ENCODE data around the gene MAML2.

Gene MAML2

DNA sequence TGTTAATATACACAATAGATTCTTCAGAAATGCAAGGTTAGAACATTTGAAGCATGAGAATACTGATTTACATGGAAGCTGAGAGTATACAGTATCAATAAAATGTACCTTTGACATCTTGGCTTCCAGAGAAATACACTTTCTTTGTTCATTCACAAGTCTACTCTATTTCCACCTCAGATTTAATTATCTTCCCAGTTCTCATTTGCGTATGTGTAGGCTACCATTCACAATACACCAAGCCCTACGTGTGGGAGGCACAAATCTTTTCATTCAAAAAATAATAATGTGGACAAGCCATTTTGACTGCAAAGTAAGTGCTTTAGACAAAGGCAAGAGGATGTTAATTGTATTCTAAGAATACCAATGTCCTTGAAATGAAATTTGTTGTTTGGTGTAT, 286.4 kb downstream of the MAML2 start:
- no peak for DNase-seq

DNA sequence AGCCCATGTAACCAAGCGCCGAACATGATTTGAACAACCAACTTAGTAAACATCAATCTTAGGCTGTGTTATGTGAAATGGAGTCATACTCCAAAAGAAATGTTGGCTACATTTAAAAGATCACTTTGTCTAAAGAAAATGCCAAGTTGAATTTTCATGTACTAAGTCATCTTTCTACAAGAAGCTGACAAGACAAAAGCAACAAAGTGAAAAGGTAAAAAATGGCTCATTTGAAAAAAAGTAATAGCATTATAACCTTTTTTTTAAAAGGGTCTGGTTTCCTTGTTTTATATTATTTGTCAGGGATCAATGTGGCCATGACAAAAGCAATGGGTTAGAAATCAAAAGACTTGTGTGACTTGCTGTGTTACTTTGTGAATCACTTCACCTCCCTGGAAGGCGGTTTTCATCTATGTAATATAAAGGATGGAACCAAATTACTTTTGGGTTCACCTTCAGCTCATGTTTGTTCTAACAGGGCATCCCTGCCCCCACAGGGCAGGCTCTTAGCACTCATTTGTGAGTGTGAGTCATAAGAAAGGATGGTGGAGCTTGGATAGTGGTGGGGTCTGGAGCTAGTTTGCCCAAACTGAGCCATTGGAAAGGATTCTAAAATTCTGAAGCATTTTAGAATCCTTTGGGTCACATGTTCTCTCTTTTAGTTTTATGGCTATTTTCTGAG, 287.1 kb downstream of the MAML2 start:
- no peak for DNase-seq

DNA sequence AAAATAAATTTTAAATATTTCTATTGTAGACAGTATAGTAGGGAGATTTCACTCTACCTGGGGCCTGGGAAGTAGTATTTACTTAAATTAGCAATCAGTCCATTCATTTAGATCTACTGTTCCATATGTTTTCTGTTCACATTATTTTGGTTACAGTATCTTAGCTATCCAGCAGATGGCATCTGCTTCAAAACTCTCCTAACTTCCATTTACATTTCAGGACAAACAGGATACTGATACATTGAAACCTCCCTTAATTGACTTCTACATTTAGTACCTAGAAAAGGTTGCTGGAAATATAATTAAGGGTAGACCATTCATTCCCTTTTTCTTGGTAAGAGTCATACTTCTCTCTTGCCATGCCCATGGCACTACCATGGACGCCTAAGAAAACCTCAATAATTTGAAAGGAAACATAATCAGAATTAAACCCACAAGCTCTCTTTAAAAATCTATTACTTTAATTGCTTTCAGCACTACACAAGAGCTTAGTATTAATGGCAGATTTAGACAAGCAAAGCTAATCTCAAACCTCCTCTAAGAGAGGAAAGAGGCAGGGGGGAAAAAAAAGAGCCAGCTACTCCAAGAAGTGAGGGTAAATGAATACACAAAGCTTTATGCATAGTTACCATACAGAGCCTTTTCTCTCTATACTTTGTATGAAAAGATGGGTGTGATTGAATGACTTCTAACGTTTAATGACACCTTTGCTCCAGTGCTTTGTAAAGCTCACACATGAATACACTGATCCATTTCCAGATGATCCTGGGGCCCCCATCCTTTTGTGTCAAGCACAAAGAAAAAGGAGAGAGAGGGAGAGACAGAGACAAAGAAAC, 287.9 kb downstream of the MAML2 start:
- peak; percentile 26 for DNase-seq

- DNase-seq, result no peak
These were observed 289.9 kb downstream of the MAML2 start for GRCh38 chr11:96052921-96053651.

- DNase-seq, result no peak
These were observed 291.2 kb downstream of the MAML2 start for GRCh38 chr11:96051820-96052219.

DNA sequence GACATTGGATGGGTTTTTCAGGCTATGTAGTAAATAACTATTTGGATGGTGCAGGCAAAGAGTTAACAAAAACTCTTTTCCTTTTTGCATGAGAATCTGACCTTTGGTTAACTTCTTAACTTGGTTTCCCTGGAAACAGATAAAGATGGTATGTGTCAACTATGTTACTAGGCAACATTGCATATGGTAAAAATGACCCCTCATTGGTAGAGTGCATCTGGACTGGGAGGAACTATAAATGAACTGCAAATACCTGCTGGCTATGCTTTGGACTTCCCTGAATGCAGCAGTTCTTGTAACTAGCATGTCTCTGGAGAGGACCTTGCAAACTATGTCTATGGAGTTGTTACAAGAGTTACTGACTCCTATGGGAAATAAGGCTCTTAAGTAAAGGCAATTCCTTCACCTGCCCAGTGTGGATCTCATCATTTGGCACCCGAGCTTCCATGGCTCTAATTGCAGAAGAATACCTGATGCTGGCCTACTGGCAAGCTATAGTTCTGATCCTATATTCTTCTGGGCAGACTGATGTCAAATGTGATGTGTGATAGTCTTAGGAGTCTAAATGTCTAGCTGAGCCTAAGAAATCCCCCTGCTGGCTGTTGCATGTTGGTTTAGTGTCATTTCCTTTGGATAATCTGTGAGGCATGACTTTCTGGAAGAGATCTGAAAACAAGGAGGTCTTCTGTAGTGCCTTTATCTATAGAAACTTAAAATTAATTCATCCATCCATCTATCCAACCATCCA, 292.4 kb downstream of the MAML2 start:
- DNase-seq, result no peak

GRCh38 chr11:96049426-96049825, 293.6 kb downstream of the MAML2 start:
- no peak for DNase-seq

GRCh38 chr11:96045622-96046456, 297.2 kb downstream of the MAML2 start:
- DNase-seq, result no peak

GRCh38 chr11:96044747-96045146, 298.2 kb downstream of the MAML2 start:
- DNase-seq, result no peak

GRCh38 chr11:96044311-96044710, 298.7 kb downstream of the MAML2 start:
- no peak for DNase-seq

DNA sequence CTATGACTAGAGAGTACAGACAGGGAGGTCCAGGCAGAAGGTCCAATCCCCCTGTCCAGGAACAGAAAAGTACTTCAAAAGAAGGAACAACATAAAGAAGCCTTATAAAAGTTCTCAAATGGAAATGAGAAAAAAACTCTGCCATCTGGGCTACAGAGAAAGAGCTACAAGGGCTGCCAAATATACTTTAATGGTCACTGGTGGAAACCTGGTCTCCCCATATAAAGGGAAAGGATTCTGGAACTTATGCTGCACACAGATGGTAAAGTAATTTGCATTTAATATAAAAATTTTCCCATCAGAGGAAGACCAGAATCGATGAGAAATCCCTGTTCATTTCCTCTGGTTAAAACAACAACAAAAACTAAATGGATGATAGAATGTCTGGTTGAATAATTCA, 299.7 kb downstream of the MAML2 start:
- DNase-seq, result no peak

DNA sequence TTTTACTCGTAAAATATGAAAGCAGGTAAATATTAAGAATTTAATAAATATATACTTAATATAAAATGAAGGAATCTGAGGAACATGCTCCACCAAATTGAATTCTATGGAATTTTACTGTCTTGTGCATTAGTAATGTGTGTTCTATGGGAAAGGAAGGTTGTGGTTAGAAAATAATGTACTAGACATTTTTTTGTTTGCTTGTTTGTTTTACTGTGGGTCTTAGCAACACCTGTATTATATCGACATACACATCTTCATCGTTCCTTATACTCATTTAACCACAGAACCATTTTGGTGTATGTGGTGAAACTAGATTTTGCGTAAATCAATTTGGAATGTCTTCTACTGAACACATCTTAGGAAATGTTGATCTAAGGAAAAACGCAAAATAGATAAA, 304.9 kb downstream of the MAML2 start:
- DNase-seq, result no peak

- no peak for DNase-seq
These were observed 305.5 kb downstream of the MAML2 start for GRCh38 chr11:96037405-96037949.

- DNase-seq, result no peak
These were observed 306.1 kb downstream of the MAML2 start for GRCh38 chr11:96036863-96037262.

DNA sequence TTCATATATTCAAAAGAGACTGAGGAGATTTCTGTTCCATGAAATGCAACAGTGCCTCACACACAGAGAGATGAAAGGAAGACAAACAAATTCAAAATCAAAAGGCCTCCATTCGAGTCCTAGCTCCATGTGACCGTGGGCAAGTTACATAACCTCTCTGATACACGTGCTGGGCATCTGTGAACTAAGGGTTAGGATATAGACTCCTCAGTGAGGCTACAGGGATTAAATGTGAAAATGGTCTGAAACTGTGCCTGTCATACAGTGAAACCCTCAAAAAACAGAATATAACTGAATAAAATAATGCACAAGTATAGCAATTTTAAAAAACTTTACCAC, 307.3 kb downstream of the MAML2 start:
- no peak for DNase-seq

DNA sequence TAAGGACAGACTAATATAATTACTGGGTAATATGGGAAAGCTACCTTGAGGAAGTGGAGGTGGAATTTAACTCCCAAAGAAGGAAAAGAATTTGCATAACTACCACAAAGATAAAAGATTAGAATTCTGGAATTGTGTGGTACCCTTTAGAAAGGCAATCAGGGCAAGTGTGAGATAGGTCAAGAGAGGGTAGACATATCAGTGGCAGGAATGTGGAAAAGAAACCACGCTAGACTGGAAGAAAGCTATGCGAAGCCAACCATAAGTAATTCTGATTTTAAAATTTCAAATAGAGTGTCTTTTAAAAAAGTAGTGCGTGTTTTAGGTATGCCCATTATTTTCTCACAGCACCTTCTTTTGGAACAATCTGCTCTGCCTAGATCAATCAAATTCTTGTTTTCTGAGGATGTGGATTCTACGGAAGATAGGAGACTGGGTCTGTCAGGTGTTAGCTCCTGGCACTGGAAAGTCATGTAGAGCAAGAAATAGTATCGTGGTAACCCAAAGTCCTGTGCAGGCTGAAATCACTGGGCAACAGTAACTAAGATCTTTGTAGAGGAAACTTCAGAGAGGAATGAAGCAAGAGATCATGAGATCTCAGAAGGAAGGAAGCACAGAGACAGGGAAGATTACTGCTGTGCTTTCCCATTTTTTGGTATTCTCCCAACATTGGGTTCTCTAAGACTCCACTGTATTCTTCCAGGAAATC, 307.8 kb downstream of the MAML2 start:
- no peak for DNase-seq

DNA sequence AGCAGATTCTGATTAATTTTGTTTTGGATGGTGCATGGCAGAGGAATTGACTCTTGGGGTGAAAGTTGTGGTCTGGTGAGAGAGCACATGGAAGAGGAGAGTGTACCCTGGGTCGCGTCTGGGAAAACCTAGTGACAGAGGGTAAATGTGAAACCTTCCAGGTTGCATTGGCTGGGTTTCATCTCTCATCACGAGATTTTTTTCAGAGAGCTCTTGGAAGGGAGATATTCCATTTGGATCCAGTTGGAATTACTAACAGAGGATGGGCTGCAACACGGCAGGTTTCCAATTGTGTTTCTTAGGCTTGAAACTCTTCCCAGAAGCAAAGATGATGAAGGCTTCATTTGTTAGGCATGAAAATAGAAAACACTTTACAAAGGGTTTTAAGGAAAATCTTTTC, 309.4 kb downstream of the MAML2 start:
- DNase-seq, result no peak

DNA sequence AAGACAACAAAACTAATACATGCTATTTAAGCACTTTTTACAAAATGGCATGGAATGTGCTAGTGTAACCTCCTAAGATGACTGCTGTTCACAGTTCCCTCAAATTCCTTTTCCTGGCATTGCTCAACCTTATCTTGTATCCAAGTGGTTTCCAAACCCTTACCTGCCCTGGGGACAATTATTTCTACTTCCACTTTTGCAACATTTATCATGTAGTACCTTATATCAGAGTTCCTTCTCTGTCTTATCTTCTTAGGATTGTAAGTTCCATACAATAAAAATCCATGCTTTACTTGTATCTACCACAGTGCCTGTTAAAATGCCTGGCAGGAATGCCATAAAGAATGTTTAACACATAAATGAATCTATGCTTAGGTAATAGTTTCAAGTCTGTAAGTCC, 309.9 kb downstream of the MAML2 start:
- DNase-seq, result no peak

DNA sequence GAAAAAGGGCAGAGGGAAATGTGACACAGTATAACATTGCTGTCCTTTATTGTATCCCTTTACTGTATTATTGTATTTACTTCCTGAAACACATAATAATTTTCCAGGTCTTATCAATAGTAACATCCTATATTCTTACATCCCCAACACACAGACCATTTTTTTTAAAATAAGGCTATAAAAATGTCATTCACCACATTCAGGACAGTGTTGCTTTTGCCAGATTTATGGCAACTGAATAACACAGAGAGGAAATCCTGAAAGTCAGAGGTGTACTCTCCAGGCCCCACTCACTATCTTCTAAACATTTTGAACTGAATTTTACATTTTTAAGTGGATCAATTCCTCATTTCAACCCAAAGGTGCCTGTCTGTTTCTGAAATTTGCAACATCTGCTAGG, 314.2 kb downstream of the MAML2 start:
- no peak for DNase-seq

- no peak for DNase-seq
These were observed 316.0 kb downstream of the MAML2 start for GRCh38 chr11:96027021-96027420.

GRCh38 chr11:96026310-96026709, 316.7 kb downstream of the MAML2 start:
- no peak for DNase-seq

All from KG1 (cell line).